PC-3 (cell line): ENCODE results near the gene SKA3. TPM values are rescaled to one million over a fixed set of nuclear protein-coding genes. Genes with fewer than 3 reads are reported as not detected.

Experiments used
- ATAC-seq: fragments of 200-7000 bp; cut with Tn5 transposase; 2 replicates; pipeline ENCODE4 v1.9.1; 2020; ENCODE audit warnings: mild to moderate bottlenecking, moderate library complexity
- BruUV-seq: library from RNA; stranded (reverse); fragments of 400-500 nt; replicated peaks from 2 replicates; lab custom pipeline; 2021; lab: Mats Ljungman, UMichigan
- CTCF ChIA-PET: fragments of 300-600 bp; sonication (Branson Sonifier 250); formaldehyde crosslinking; loops from one replicate; lab custom pipeline; 2022; ENCODE audit warnings: antibody characterized with exemption; lab: Charles Lee
- POLR2A ChIA-PET: fragments of 300-600 bp; sonication (Branson Sonifier 250); formaldehyde crosslinking; loops from one replicate; lab custom pipeline; 2022; ENCODE audit warnings: antibody characterized with exemption; ENCODE audit not compliant: unreplicated experiment; lab: Charles Lee
- DNase-seq: peaks from one replicate; pipeline ENCODE4 v3.0.0-alpha.2; 2015
- H2AFZ ChIP-seq: fragments of 300-600 bp; sonication (generic); 2 replicates; pipeline ENCODE4 v1.6.0; 2016; ENCODE audit warnings: antibody characterized with exemption, low read length
- H3F3A ChIP-seq: fragments of 300-600 bp; sonication (generic); one replicate; pipeline ENCODE4 v1.6.0; 2017; ENCODE audit warnings: antibody characterized with exemption, low read length, control low read depth, mild to moderate bottlenecking; ENCODE audit not compliant: unreplicated experiment
- H3K27ac ChIP-seq: fragments of 300-600 bp; sonication (generic); 2 replicates; pipeline ENCODE4 v1.5.1; 2016; ENCODE audit warnings: mild to moderate bottlenecking, low read length
- H3K27me3 ChIP-seq: fragments of 300-600 bp; sonication (generic); 2 replicates; pipeline ENCODE4 v1.6.1; 2016; ENCODE audit warnings: low read length, mixed read lengths
- H3K36me3 ChIP-seq: fragments of 300-600 bp; sonication (generic); 2 replicates; pipeline ENCODE4 v1.6.1; 2016; ENCODE audit warnings: low read depth, mixed run types, low read length, mixed read lengths
- H3K4me1 ChIP-seq: fragments of 300-600 bp; sonication (generic); 2 replicates; pipeline ENCODE4 v1.5.1; 2016; ENCODE audit warnings: low read length; ENCODE audit not compliant: insufficient read depth
- H3K4me2 ChIP-seq: fragments of 300-600 bp; sonication (generic); 2 replicates; pipeline ENCODE4 v1.6.0; 2016; ENCODE audit warnings: low read length
- H3K4me3 ChIP-seq: fragments of 300-600 bp; sonication (generic); 2 replicates; pipeline ENCODE4 v1.5.1; 2016; ENCODE audit warnings: mild to moderate bottlenecking, low read length, mixed read lengths
- H3K79me2 ChIP-seq: fragments of 300-600 bp; sonication (generic); 2 replicates; pipeline ENCODE4 v1.6.1; 2017; ENCODE audit warnings: low read length, mixed read lengths
- H3K9ac ChIP-seq: fragments of 300-600 bp; sonication (generic); 2 replicates; pipeline ENCODE4 v1.6.0; 2016; ENCODE audit warnings: mild to moderate bottlenecking, low read length
- H3K9me2 ChIP-seq: fragments of 300-600 bp; sonication (generic); replicated peaks from 2 replicates; pipeline ENCODE4 v1.6.1; 2016; ENCODE audit warnings: mixed run types, low read length, mixed read lengths
- H3K9me3 ChIP-seq: fragments of 300-600 bp; sonication (generic); 2 replicates; pipeline ENCODE4 v1.6.1; 2016; ENCODE audit warnings: low read length, mixed read lengths
- H4K20me1 ChIP-seq: fragments of 300-600 bp; sonication (generic); 2 replicates; pipeline ENCODE4 v1.6.1; 2016; ENCODE audit warnings: low read length, mixed read lengths
- CTCF ChIP-seq: fragments of 300-600 bp; sonication (generic); conservative IDR thresholded peaks from 2 replicates; pipeline ENCODE4 v1.5.1; 2017; ENCODE audit warnings: antibody characterized with exemption, low read depth, mild to moderate bottlenecking, low read length
- EZH2 ChIP-seq: fragments of 300-600 bp; sonication (generic); IDR thresholded peaks from one replicate; pipeline ENCODE4 v1.6.1; 2017; ENCODE audit warnings: antibody characterized with exemption, mild to moderate bottlenecking, low read length; ENCODE audit not compliant: unreplicated experiment
- EZH2phosphoT487 ChIP-seq: fragments of 300-600 bp; sonication (generic); IDR thresholded peaks from 2 replicates; pipeline ENCODE4 v1.6.1; 2018; ENCODE audit warnings: mild to moderate bottlenecking, antibody characterized with exemption, low read length, borderline replicate concordance
- intact Hi-C: fragments of 100-400 bp; cut with micrococcal nuclease; formaldehyde crosslinking; loops from 2 replicates; pipeline ENCODE4 v1.9.0; 2023
- total RNA-seq: library from RNA; depleted of rRNA; stranded (reverse); fragments of >200 nt; gene quantifications from 2 replicates; pipeline ENCODE4 v1.2.3, GENCODE V29; 2014; rRNA removed

The SKA3 gene
- total RNA-seq, 1 experiment from 2014 or later: 32.4 TPM

GRCh38 chr13:21104199-21105019 lies 71.9 kb downstream of the SKA3 start:
- intact Hi-C loops: no loop called here
- DNase-seq: no peak
- H3K27me3 ChIP-seq: no peaks in the 10 kb centered on the region

More at GRCh38 chr13:21104199-21105019, 71.9 kb downstream of the SKA3 start:
- ATAC-seq: no peak
- H3K36me3 ChIP-seq: no peaks in the 10 kb centered on the region
- H3K9ac ChIP-seq: no peak overlapping the region
- no peaks in the 10 kb centered on the region for H3K9me3 ChIP-seq
- no peaks in the 10 kb centered on the region for H3K79me2 ChIP-seq
- no peaks in the 10 kb centered on the region for H4K20me1 ChIP-seq
- BruUV-seq: no TSS peak
- no peak for TF ChIP-seq EZH2
- no peak for TF ChIP-seq CTCF
- TF ChIP-seq EZH2phosphoT487: no peak
- ChIA-PET CTCF (no interaction called here), POLR2A (no interaction called here)
- no peak overlapping the region for H3K4me2 ChIP-seq
- H3K4me1 ChIP-seq: peaks cover 10% of the 10 kb centered on the region
- no peaks in the 10 kb centered on the region for H3K9me2 ChIP-seq
- H3K4me3 ChIP-seq: no peak overlapping the region
- H3K27ac ChIP-seq: no peak overlapping the region
- no peaks in the 10 kb centered on the region for H3F3A ChIP-seq
- H2AFZ ChIP-seq: no peak overlapping the region

Other genes starting within 250 kb of the SKA3 start
- gene LATS2, start 115.0 kb downstream of the SKA3 start, total RNA-seq: 11.0 and 11.1 TPM in 2 replicates
- 54.8 and 83.8 TPM in 2 replicates for gene SAP18, start 36.4 kb downstream of the SKA3 start, total RNA-seq
- gene MRPL57, start 106 bp upstream of the SKA3 start, total RNA-seq: 56.4 and 92.3 TPM in 2 replicates